K562 (cell line): Measurements from ENCODE around the gene MRPL37. TPM values are rescaled to one million over a fixed set of nuclear protein-coding genes. Genes with fewer than 3 reads are reported as not detected.

Source experiments
- ATAC-seq: fragments of 200-7000 bp; cut with Tn5 transposase; 3 replicates; pipeline ENCODE4 v1.9.1; 2020; ENCODE audit warnings: moderate library complexity
- BruUV-seq: library from RNA; stranded (reverse); fragments of 400-500 nt; replicated peaks from 2 replicates; lab custom pipeline; 2021; lab: Mats Ljungman, UMichigan
- CTCF ChIA-PET: fragments of 300-600 bp; formaldehyde crosslinking; extraction: SDS; loops from one replicate; lab custom pipeline; 2021; ENCODE audit warnings: low intra/inter-chr PET ratio; lab: Yijun Ruan, JAX
- POLR2A ChIA-PET: fragments of 300-600, 350-650 bp; sonication (Branson Sonifier 250); formaldehyde crosslinking; extraction: SDS; loops from one replicate; lab custom pipeline; 2021; ENCODE audit warnings: antibody characterized with exemption, inconsistent platforms; lab: Yijun Ruan, JAX
- DNase-seq, 4 experiments: peaks; one replicate each; pipeline versions ENCODE4 v3.0.0 to v3.0.0-alpha.2; 2011 to 2018; ENCODE audit warnings: low spot score in 3 of 4, mixed read lengths in 3 of 4; ENCODE audit errors: extremely low read depth in 1 of 4
- FAIRE-seq: peaks from 2 replicates; lab custom pipeline; 2011; peaks lifted over from hg19 to GRCh38; lab: Jason Lieb, UNC
- H2AFZ ChIP-seq: 2 replicates; pipeline ENCODE4 v1.6.0; 2011; ENCODE audit warnings: low read depth, low read length, control low read depth, inconsistent platforms
- H3K27ac ChIP-seq: fragments of 200-600 bp; 3 replicates; pipeline ENCODE4 v1.8.0; 2011; ENCODE audit warnings: low read depth, mild to moderate bottlenecking, control low read depth, inconsistent platforms, low read length, moderate library complexity, mixed read lengths; ENCODE audit errors: extremely low read depth
- H3K27me3 ChIP-seq, 2 experiments: fragments of 300-600 bp in 1 of 2; 2 replicates in 1 of 2; 3 replicates in 1 of 2; pipeline versions ENCODE4 v1.6.0 to v1.8.0; 2011; ENCODE audit warnings: inconsistent platforms in 2 of 2, low read length in 2 of 2, mild to moderate bottlenecking in 1 of 2, mixed read lengths in 1 of 2, moderate library complexity in 1 of 2; ENCODE audit not compliant: control insufficient read depth in 2 of 2, insufficient read depth in 2 of 2
- H3K36me3 ChIP-seq: fragments of 300-600 bp; 3 replicates; pipeline ENCODE4 v1.8.0; 2011; ENCODE audit warnings: mild to moderate bottlenecking, low read length, inconsistent platforms; ENCODE audit not compliant: control insufficient read depth, insufficient read depth
- H3K4me1 ChIP-seq, 2 experiments: fragments of 200-600 bp in 1 of 2; replicated peaks in 1 of 2; 2 replicates in 1 of 2; 3 replicates in 1 of 2; pipeline versions ENCODE4 v1.5.1 to v1.8.0; 2011; ENCODE audit warnings: inconsistent platforms in 2 of 2, low read length in 2 of 2, mild to moderate bottlenecking in 1 of 2, mixed read lengths in 1 of 2, moderate library complexity in 1 of 2; ENCODE audit not compliant: control insufficient read depth in 2 of 2, insufficient read depth in 2 of 2
- H3K4me2 ChIP-seq: 2 replicates; pipeline ENCODE4 v1.6.1; 2011; ENCODE audit warnings: low read length, control low read depth, inconsistent platforms, mixed read lengths; ENCODE audit not compliant: insufficient read depth
- H3K4me3 ChIP-seq: fragments of 200-600 bp; sonication (generic), shearing (Covaris generic); 2 replicates; pipeline ENCODE4 v1.5.1; 2016; ENCODE audit warnings: control low read depth, inconsistent platforms
- H3K79me2 ChIP-seq: fragments of 200-600 bp; 3 replicates; pipeline ENCODE4 v1.8.0; 2011; ENCODE audit warnings: low read length, inconsistent platforms; ENCODE audit not compliant: control insufficient read depth, insufficient read depth
- H3K9ac ChIP-seq, 2 experiments: 2 replicates each; pipeline versions ENCODE4 v1.6.0 to v1.6.1; 2011; ENCODE audit warnings: low read depth in 2 of 2, low read length in 2 of 2, control low read depth in 1 of 2, inconsistent platforms in 1 of 2, mild to moderate bottlenecking in 1 of 2, mixed read lengths in 1 of 2; ENCODE audit not compliant: insufficient read depth in 1 of 2
- H3K9me1 ChIP-seq: one replicate; pipeline ENCODE4 v1.6.0; 2011; ENCODE audit warnings: inconsistent platforms, mild to moderate bottlenecking, low read length, moderate library complexity; ENCODE audit not compliant: control insufficient read depth, insufficient read depth
- H3K9me3 ChIP-seq: replicated peaks from 2 replicates; pipeline ENCODE4 v1.5.1; 2011; ENCODE audit warnings: low read depth, low read length, inconsistent platforms; ENCODE audit not compliant: control insufficient read depth, insufficient read depth
- H4K20me1 ChIP-seq: replicated peaks from 2 replicates; pipeline ENCODE4 v1.6.1; 2011; ENCODE audit warnings: low read length, inconsistent platforms, mixed read lengths; ENCODE audit not compliant: control insufficient read depth, insufficient read depth
- FOSL1 ChIP-seq: fragments of 200-800 bp; sonication (Bioruptor generic); conservative IDR thresholded peaks from 2 replicates; pipeline ENCODE4 v1.6.1; 2016; ENCODE audit warnings: missing genetic modification characterization, missing compliant biosample characterization
- MAZ ChIP-seq, 2 experiments: fragments of 450-650 bp in 1 of 2; sonication (generic) in 1 of 2; formaldehyde crosslinking; IDR thresholded peaks in 1 of 2; conservative IDR thresholded peaks in 1 of 2; 2 replicates each; pipeline versions ENCODE4 v1.4.0 to v1.5.0; 2020; ENCODE audit warnings: mild to moderate bottlenecking in 1 of 2, missing genetic modification reagents in 1 of 2
- POLR2H ChIP-seq: IDR thresholded peaks from 2 replicates; pipeline ENCODE4 v1.6.1; 2016; ENCODE audit warnings: missing genetic modification characterization, low read depth, mild to moderate bottlenecking, control low read depth, missing compliant biosample characterization, moderate library complexity
- SMAD3 ChIP-seq: fragments of 450-650 bp; formaldehyde crosslinking; conservative IDR thresholded peaks from 2 replicates; pipeline ENCODE4 v1.4.0; 2020; ENCODE audit warnings: mild to moderate bottlenecking
- VEZF1 ChIP-seq: fragments of 200-800 bp; sonication (Bioruptor generic); IDR thresholded peaks from 2 replicates; pipeline ENCODE4 v1.6.1; 2017; ENCODE audit warnings: missing genetic modification characterization, missing compliant biosample characterization
- WGBS: fragments of 100-300 bp; shearing (Covaris generic); methylation state at CpG from one replicate; pipeline ENCODE4 v1.1.6; 2016; ENCODE audit warnings: low coverage, mixed read lengths; ENCODE audit not compliant: insufficient coverage; ENCODE audit errors: missing lambda C conversion rate; 5-methylcytosine and 5-hydroxymethylcytosine counted together
- in situ Hi-C: fragments of 300-500 bp; cut with MboI; formaldehyde crosslinking; loops from 4 replicates; pipeline ENCODE4 v1.15.0; 2018; ENCODE audit warnings: inconsistent platforms, mixed read lengths
- intact Hi-C: fragments of 100-400 bp; cut with micrococcal nuclease; formaldehyde crosslinking; loops from 2 replicates; pipeline ENCODE4 v1.14.2; 2022
- polyA plus RNA-seq, 8 experiments: library from polyadenylated mRNA; depleted of rRNA in 4 of 8; stranded (reverse) in 5 of 8; unstranded in 3 of 8; fragments of >200 nt; fragmentation: Nextera tagmentation in 2 of 8; fragmentation: Illumina TruSeq in 1 of 8; extraction: Ambion mirVana in 2 of 8; extraction: Trizol in 1 of 8; gene quantifications; 2 replicates each; pipeline versions ENCODE4 v1.2.1 to v1.2.3, GENCODE V29; 2011 to 2014; ENCODE audit warnings: inconsistent platforms in 1 of 8, missing spikeins in 1 of 8
- total RNA-seq, 7 experiments: library from RNA; depleted of rRNA in 6 of 7; stranded (reverse); fragments of >200 nt in 6 of 7; fragmentation: Illumina TruSeq in 2 of 7; extraction: Trizol in 2 of 7; gene quantifications; 2 replicates each; pipeline versions ENCODE4 v1.2.1 to v1.2.3, GENCODE V29; 2011 to 2021; ENCODE audit warnings: low replicate concordance in 1 of 7
- TF ChIP-seq, protein P1 (sequence below), 2 experiments: fragments of 450-650 bp in 1 of 2; sonication (generic) in 1 of 2; formaldehyde crosslinking in 1 of 2; IDR thresholded peaks; 2 replicates each; pipeline versions ENCODE4 v1.7.1 to v1.9.0; 2016 to 2022; ENCODE audit warnings: inconsistent platforms in 1 of 2, mild to moderate bottlenecking in 1 of 2, missing genetic modification reagents in 1 of 2
- TF ChIP-seq, protein P2 (sequence below), 3 experiments: fragments of 200-800 bp in 1 of 3; sonication (Bioruptor generic) in 1 of 3; sonication (generic) in 1 of 3; formaldehyde crosslinking in 1 of 3; IDR thresholded peaks; 2 replicates each; pipeline versions ENCODE4 v1.6.1 to v1.8.0; 2016 to 2022; ENCODE audit warnings: mild to moderate bottlenecking in 2 of 3, missing compliant biosample characterization in 2 of 3, missing genetic modification characterization in 2 of 3, missing genetic modification reagents in 1 of 3

MRPL37 gene
- total and polyA plus RNA-seq, 9 of the 15 experiments (the other 6 are each of a cell fraction or from before 2014, with no cell fraction given), result 52.2 to 303 (median 180) TPM

DNA sequence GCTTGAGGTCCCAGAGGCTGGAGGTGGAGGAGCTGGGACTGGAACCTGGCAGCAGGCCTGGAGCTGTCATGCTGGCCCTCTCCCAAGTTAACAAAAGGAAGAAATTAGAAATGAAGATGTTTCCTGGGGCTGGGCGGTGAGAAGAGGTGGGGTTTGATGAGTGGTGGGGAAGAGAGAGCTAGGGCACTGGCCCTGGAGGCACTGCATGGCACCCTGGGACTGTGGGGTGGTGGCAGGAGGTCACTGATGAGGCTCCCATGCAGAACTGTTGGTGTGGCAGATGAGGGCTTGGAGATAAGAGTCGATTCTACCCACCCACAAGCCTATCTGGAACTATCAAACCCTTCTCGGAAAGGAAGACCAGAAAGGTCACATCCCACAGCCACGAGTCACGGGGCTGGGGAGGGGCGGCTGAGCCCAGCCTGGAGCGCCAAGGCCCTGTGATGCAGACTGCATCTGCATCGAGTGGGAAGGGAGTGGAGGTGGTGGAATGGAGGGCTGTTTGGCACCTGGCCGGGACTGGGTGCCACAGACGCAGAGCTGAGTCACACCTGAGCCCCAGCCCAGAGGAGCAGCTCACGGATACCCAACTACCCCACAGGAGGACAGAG lies 29.4 kb downstream of the MRPL37 start:
- DNase-seq, result peak in 1 of 4 experiments; percentile 59
- Histone ChIP-seq H3K4me3 (no peak overlapping the region), H3K79me2 (no peaks in the 10 kb centered on the region), H3K4me1 (peaks cover 27 to 31% of the 10 kb centered on the region in 2 experiments), H3K9me3 (no peaks in the 10 kb centered on the region), H4K20me1 (peaks cover 11% of the 10 kb centered on the region), H3K9ac (peak overlapping the region in 1 of 2 experiments; percentile 78; a peak in 2 of 4 replicates), H2AFZ (no peak overlapping the region), H3K27me3 (no peaks in the 10 kb centered on the region), H3K4me2 (no peak overlapping the region), H3K27ac (no peak overlapping the region), H3K9me1 (no peaks in the 10 kb centered on the region), H3K36me3 (peaks cover 45% of the 10 kb centered on the region)
- WGBS, result 26% methylated on average over 11 of the region's 11 CpGs
- intact Hi-C loops, result no loop called here
- in situ Hi-C loops, result no loop called here
- ChIA-PET CTCF (no interaction called here), POLR2A (interaction anchor here (0.8 to 2.8 kb wide), 10 partner anchors 9 to 300 kb away, joined by 3 to 21 read pairs (median 4); no protein-coding TSS in a partner anchor)
- peak; percentile 31 for ATAC-seq
- BruUV-seq, result no TSS peak
- FAIRE-seq, result peak; percentile 69
- TF ChIP-seq POLR2H (tag), result no peak
- TF ChIP-seq, protein P1, sequence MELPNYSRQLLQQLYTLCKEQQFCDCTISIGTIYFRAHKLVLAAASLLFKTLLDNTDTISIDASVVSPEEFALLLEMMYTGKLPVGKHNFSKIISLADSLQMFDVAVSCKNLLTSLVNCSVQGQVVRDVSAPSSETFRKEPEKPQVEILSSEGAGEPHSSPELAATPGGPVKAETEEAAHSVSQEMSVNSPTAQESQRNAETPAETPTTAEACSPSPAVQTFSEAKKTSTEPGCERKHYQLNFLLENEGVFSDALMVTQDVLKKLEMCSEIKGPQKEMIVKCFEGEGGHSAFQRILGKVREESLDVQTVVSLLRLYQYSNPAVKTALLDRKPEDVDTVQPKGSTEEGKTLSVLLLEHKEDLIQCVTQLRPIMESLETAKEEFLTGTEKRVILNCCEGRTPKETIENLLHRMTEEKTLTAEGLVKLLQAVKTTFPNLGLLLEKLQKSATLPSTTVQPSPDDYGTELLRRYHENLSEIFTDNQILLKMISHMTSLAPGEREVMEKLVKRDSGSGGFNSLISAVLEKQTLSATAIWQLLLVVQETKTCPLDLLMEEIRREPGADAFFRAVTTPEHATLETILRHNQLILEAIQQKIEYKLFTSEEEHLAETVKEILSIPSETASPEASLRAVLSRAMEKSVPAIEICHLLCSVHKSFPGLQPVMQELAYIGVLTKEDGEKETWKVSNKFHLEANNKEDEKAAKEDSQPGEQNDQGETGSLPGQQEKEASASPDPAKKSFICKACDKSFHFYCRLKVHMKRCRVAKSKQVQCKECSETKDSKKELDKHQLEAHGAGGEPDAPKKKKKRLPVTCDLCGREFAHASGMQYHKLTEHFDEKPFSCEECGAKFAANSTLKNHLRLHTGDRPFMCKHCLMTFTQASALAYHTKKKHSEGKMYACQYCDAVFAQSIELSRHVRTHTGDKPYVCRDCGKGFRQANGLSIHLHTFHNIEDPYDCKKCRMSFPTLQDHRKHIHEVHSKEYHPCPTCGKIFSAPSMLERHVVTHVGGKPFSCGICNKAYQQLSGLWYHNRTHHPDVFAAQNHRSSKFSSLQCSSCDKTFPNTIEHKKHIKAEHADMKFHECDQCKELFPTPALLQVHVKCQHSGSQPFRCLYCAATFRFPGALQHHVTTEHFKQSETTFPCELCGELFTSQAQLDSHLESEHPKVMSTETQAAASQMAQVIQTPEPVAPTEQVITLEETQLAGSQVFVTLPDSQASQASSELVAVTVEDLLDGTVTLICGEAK (IDR thresholded peaks at IDR 0.05), result no peak
- TF ChIP-seq, protein P1 (CRISPR knock-in tag; IDR thresholded peaks at IDR 0.05), result no peak
- no peak for TF ChIP-seq SMAD3 (CRISPR knock-in tag)
- TF ChIP-seq VEZF1 (CRISPR knock-in tag), result peak; percentile 66; the same call in 1 of the 2 replicates
- TF ChIP-seq MAZ (CRISPR knock-in tag; conservative IDR thresholded peaks at IDR 0.05 in 1 of 2, IDR thresholded peaks at IDR 0.05 in 1 of 2), result 0 out of 4 replicates have a peak, but pooled peaks of 1 of the 2 experiments have one; percentile 19
- TF ChIP-seq FOSL1 (tag), result 0 out of 2 replicates have a peak, but pooled peaks have one; percentile 14
- TF ChIP-seq, protein P2, sequence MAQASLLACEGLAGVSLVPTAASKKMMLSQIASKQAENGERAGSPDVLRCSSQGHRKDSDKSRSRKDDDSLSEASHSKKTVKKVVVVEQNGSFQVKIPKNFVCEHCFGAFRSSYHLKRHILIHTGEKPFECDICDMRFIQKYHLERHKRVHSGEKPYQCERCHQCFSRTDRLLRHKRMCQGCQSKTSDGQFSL (CRISPR knock-in tag; IDR thresholded peaks at IDR 0.05), result 0 out of 2 replicates have a peak, but pooled peaks have one; percentile 15
- TF ChIP-seq, protein P2 (tag; IDR thresholded peaks at IDR 0.05), result no peak
